ENCODE data around the gene PRKAR2A.

The PRKAR2A gene

GRCh38 chr3:48847504-48848423, at the start of gene PRKAR2A (continued):
- TF ChIP-seq ZNF362 (tag by site-specific recombination; IDR thresholded peaks at IDR 0.05) (no peak), PRDM4 (tag by site-specific recombination; IDR thresholded peaks at IDR 0.05) (no peak), ZBTB8A (tag by site-specific recombination; IDR thresholded peaks at IDR 0.05) (peak; percentile 49), SALL2 (tag by site-specific recombination; IDR thresholded peaks at IDR 0.05; ENCODE audit: borderline replicate concordance) (no peak), PRDM10 (tag by site-specific recombination; IDR thresholded peaks at IDR 0.05) (peak; percentile 91), ZNF449 (tag by site-specific recombination; IDR thresholded peaks at IDR 0.05) (0 out of 2 replicates have a peak, but pooled peaks have one; percentile 29), ZBTB26 (tag by site-specific recombination; optimal IDR thresholded peaks at IDR 0.05) (peak; percentile 90), ZNF37A (tag by site-specific recombination; IDR thresholded peaks at IDR 0.05) (no peak), ZBTB11 (tag by site-specific recombination; conservative IDR thresholded peaks at IDR 0.05; ENCODE audit: low read depth) (0 out of 2 replicates have a peak, but pooled peaks have one; percentile 14), ZNF280D (tag by site-specific recombination; IDR thresholded peaks at IDR 0.05) (no peak), SP3 (tag by site-specific recombination; IDR thresholded peaks at IDR 0.05) (no peak), WT1 (tag by site-specific recombination; IDR thresholded peaks at IDR 0.05) (no peak), GLIS2 (tag by site-specific recombination; IDR thresholded peaks at IDR 0.05) (peak; percentile 43; the same call in 1 of the 2 replicates), ZNF843 (tag by site-specific recombination; IDR thresholded peaks at IDR 0.05) (0 out of 2 replicates have a peak, but pooled peaks have one; percentile 17), HOXC10 (CRISPR knock-in tag; IDR thresholded peaks at IDR 0.05) (no peak), ZNF660 (tag by site-specific recombination; IDR thresholded peaks at IDR 0.05) (0 out of 2 replicates have a peak, but pooled peaks have one; percentile 42), FEZF1 (tag by site-specific recombination; IDR thresholded peaks at IDR 0.05) (no peak), ZNF600 (tag by site-specific recombination; IDR thresholded peaks at IDR 0.05) (peak; percentile 18; the same call in 1 of the 2 replicates), ZFP37 (tag by site-specific recombination; IDR thresholded peaks at IDR 0.05) (no peak)

All from HEK293 (cell line).